Neutrophil (primary cell): Measurements from ENCODE around the gene RWDD3.

Experiments
- H3K27ac ChIP-seq: fragments of 200-600 bp; sonication (generic); 2 replicates; pipeline ENCODE4 v1.5.1; 2016; ENCODE audit warnings: mild to moderate bottlenecking, moderate library complexity
- H3K27me3 ChIP-seq: fragments of 200-600 bp; sonication (generic); 2 replicates; pipeline ENCODE4 v1.6.0; 2016; ENCODE audit warnings: mild to moderate bottlenecking
- H3K36me3 ChIP-seq: fragments of 200-600 bp; sonication (generic); 2 replicates; pipeline ENCODE4 v1.5.1; 2017
- H3K4me1 ChIP-seq, 2 experiments: fragments of 200-600 bp in 1 of 2; sonication (generic) in 1 of 2; 1 replicate in 1 of 2; 2 replicates in 1 of 2; pipeline versions ENCODE4 v1.5.1 to v1.6.1; 2013 to 2016; ENCODE audit warnings: low read depth in 1 of 2, low read length in 1 of 2, mild to moderate bottlenecking in 1 of 2, moderate library complexity in 1 of 2; ENCODE audit not compliant: control insufficient read depth in 1 of 2, insufficient read depth in 1 of 2
- H3K4me3 ChIP-seq, 2 experiments: fragments of 200-600 bp in 1 of 2; sonication (generic) in 1 of 2; 1 replicate in 1 of 2; 2 replicates in 1 of 2; pipeline ENCODE4 v1.5.1; 2013 to 2016; ENCODE audit warnings: low read depth in 1 of 2, low read length in 1 of 2, mild to moderate bottlenecking in 1 of 2, moderate library complexity in 1 of 2
- H3K9me3 ChIP-seq: fragments of 200-600 bp; sonication (generic); 2 replicates; pipeline ENCODE4 v1.5.1; 2016
- TF ChIP-seq, protein P1 (sequence below): fragments of 200-600 bp; sonication (generic); IDR thresholded peaks from 2 replicates; pipeline ENCODE4 v1.5.1; 2016; ENCODE audit warnings: antibody characterized with exemption

The RWDD3 gene

DNA sequence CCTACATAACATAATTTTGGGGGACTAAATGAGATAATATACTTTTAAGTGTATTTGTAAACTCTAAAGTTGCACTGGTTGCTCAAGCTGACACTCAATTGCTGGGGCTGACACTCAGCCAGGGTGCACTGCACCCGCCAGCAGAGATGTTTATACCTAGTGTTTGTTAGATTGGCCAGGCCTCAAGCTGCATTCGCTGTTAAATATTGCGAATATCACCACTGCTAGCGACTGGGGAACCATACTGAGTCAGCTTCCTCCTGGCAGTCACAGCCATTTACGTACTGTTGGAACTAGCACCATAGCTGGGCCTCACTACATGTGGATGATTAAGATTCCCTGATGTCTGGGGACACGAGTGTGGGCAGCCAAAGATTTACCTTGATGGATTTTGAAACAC is 12.7 kb upstream of the RWDD3 start:
- no peak overlapping the region for H3K4me3 ChIP-seq
- TF ChIP-seq, protein P1, sequence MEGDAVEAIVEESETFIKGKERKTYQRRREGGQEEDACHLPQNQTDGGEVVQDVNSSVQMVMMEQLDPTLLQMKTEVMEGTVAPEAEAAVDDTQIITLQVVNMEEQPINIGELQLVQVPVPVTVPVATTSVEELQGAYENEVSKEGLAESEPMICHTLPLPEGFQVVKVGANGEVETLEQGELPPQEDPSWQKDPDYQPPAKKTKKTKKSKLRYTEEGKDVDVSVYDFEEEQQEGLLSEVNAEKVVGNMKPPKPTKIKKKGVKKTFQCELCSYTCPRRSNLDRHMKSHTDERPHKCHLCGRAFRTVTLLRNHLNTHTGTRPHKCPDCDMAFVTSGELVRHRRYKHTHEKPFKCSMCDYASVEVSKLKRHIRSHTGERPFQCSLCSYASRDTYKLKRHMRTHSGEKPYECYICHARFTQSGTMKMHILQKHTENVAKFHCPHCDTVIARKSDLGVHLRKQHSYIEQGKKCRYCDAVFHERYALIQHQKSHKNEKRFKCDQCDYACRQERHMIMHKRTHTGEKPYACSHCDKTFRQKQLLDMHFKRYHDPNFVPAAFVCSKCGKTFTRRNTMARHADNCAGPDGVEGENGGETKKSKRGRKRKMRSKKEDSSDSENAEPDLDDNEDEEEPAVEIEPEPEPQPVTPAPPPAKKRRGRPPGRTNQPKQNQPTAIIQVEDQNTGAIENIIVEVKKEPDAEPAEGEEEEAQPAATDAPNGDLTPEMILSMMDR = no peak
- H3K4me1 ChIP-seq = no peaks in the 10 kb centered on the region

GRCh38 chr1:95222629-95223028 is 11.4 kb upstream of the RWDD3 start:
- Histone ChIP-seq H3K4me3 (no peak overlapping the region), H3K4me1 (no peaks in the 10 kb centered on the region), H3K9me3 (no peaks in the 10 kb centered on the region), H3K27ac (no peak overlapping the region), H3K36me3 (no peaks in the 10 kb centered on the region), H3K27me3 (peaks cover 36% of the 10 kb centered on the region)
- TF ChIP-seq, protein P1 = no peak

More for the DNA sequence above, 12.7 kb upstream of the RWDD3 start:
- Histone ChIP-seq H3K27ac (no peak overlapping the region), H3K9me3 (no peaks in the 10 kb centered on the region), H3K27me3 (peaks cover 40% of the 10 kb centered on the region), H3K36me3 (no peaks in the 10 kb centered on the region)

- peaks cover 32% of the 10 kb centered on the region for H3K27me3 ChIP-seq
- no peaks in the 10 kb centered on the region for H3K4me1 ChIP-seq
- TF ChIP-seq, protein P1 = no peak
- no peak overlapping the region for H3K4me3 ChIP-seq
- no peak overlapping the region for H3K27ac ChIP-seq
- H3K36me3 ChIP-seq = no peaks in the 10 kb centered on the region
- no peaks in the 10 kb centered on the region for H3K9me3 ChIP-seq
Observed at GRCh38 chr1:95223110-95223509, 10.9 kb upstream of the RWDD3 start.

DNA sequence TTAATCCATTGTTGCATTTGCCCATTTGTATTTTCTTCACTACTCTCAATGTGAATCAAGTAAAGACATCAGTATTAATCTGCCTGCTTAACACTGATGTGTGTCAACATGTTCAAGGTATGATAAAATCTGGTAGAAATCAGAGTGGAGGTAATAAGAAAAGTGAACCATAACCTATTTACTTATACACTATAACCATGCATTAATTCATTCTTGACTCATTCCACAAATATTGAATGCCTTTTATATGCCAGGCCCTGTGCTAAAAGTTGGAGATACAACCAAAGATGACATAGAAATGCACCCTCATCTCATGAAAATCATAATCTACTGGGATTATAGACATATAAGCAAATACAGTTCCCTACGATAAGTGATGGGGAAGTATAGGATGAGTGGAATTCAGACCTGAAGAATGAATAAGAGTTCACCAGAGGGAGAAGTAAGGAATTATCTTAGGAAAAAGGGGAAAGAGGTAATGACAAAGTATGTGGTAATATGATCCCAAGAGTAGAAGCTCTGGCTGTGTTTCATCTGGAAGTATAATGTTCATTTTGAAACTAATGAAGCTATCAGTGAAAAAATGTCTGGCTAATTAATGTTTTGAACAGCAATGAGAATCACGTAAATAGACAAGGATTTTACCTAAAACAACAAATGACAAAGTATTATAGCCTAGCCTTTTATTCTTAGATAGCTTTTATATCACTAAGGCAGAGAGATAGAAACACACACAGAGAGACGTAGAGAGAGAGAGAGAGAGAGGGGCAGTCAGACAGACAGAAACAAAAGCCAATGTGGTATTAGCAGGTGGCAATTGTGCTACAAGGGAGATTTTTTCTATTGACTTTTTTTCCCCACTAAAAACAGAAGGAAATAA is 7.0 kb upstream of the RWDD3 start:
- Histone ChIP-seq H3K27me3 (peaks cover 64% of the 10 kb centered on the region), H3K36me3 (no peaks in the 10 kb centered on the region), H3K27ac (no peak overlapping the region), H3K9me3 (no peaks in the 10 kb centered on the region), H3K4me3 (no peak overlapping the region), H3K4me1 (no peaks in the 10 kb centered on the region)
- TF ChIP-seq, protein P1 = no peak

DNA sequence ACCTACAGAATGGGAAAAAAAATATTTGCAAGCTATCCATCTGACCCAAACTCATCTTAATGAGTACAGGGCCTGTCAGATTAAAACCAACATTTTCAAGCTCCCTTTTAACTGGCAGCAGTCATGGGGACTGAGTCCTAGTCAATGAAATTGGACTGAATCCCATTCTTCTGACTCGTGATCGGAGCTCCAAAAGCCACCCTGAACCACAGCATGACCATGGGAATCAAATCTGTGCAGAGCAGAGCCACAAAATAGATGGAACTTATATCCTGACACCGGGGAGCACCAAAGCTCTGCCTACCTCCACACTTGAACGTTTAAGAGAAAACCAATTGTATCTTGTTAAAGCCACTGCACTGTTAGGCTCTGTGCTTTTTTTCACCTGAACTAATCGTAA is 5.0 kb upstream of the RWDD3 start:
- H3K27me3 ChIP-seq = peaks cover 63% of the 10 kb centered on the region
- H3K36me3 ChIP-seq = no peaks in the 10 kb centered on the region
- TF ChIP-seq, protein P1 = no peak
- no peak overlapping the region for H3K27ac ChIP-seq
- H3K4me1 ChIP-seq = peaks cover 8 to 11% of the 10 kb centered on the region in 2 experiments
- no peaks in the 10 kb centered on the region for H3K9me3 ChIP-seq
- H3K4me3 ChIP-seq = no peak overlapping the region
